ENCODE measurements around the gene CRYAA.
"Not testable (repeated sequence)": the region's sequence is repeated elsewhere in the genome, so short reads cannot be mapped to it uniquely, and the experiment has no call there.

DNA sequence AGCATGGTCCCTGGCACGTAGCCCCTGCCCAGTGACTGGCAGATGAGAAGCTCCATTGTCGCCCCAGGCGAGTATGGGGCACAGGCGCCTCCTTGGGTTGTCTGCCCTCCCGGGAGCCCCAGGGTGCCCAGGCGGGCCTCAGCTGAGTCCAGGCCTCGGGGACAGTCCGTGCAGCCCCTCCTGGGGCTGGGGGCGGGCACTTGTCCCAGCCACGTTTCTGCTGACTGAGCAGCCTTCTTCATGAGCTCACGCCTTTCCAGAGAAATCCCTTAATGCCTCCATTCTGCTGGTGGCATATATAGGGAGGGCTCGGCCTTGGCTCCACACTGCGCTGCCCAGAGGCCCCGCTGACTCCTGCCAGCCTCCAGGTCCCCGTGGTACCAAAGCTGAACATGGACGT is at the start of gene CRYAA:
- TF ChIP-seq, protein P1, sequence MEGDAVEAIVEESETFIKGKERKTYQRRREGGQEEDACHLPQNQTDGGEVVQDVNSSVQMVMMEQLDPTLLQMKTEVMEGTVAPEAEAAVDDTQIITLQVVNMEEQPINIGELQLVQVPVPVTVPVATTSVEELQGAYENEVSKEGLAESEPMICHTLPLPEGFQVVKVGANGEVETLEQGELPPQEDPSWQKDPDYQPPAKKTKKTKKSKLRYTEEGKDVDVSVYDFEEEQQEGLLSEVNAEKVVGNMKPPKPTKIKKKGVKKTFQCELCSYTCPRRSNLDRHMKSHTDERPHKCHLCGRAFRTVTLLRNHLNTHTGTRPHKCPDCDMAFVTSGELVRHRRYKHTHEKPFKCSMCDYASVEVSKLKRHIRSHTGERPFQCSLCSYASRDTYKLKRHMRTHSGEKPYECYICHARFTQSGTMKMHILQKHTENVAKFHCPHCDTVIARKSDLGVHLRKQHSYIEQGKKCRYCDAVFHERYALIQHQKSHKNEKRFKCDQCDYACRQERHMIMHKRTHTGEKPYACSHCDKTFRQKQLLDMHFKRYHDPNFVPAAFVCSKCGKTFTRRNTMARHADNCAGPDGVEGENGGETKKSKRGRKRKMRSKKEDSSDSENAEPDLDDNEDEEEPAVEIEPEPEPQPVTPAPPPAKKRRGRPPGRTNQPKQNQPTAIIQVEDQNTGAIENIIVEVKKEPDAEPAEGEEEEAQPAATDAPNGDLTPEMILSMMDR (conservative IDR thresholded peaks at IDR 0.05; ENCODE audit: low read length) = not testable (repeated sequence)
- TF ChIP-seq EZH2phosphoT487 (IDR thresholded peaks at IDR 0.05; ENCODE audit: borderline replicate concordance, low read depth, low read length) = not testable (repeated sequence)

Measured in OCI-LY7 (cell line).